Liver (tissue), 9 donors: Measurements from ENCODE around the gene ASB11. TPM values are rescaled to one million over a fixed set of nuclear protein-coding genes. Genes with fewer than 3 reads are reported as not detected.

Experiments
- DNase-seq: peaks from one replicate; pipeline ENCODE4 v3.0.0-alpha.2; 2017; ENCODE audit warnings: low spot score
- H3K27ac ChIP-seq, 2 donors: one replicate each; pipeline ENCODE4 v1.7.0; 2013; ENCODE audit warnings: inconsistent platforms in 2 of 2, low read length in 2 of 2, control low read depth in 1 of 2, low read depth in 1 of 2, mild to moderate bottlenecking in 1 of 2
- H3K27me3 ChIP-seq, 4 donors: one replicate each; pipeline versions ENCODE4 v1.6.1 to v1.7.0; 2013; ENCODE audit warnings: low read length in 3 of 4, inconsistent platforms in 1 of 4, mild to moderate bottlenecking in 1 of 4, moderate library complexity in 1 of 4; ENCODE audit not compliant: control insufficient read depth in 4 of 4, insufficient read depth in 4 of 4
- H3K36me3 ChIP-seq, 4 donors: one replicate each; pipeline versions ENCODE4 v1.6.1 to v1.7.0; 2013; ENCODE audit warnings: low read length in 3 of 4, mild to moderate bottlenecking in 3 of 4, low read depth in 1 of 4, moderate library complexity in 1 of 4; ENCODE audit not compliant: control insufficient read depth in 4 of 4, insufficient read depth in 3 of 4
- H3K4me1 ChIP-seq, 4 donors: one replicate each; pipeline versions ENCODE4 v1.6.1 to v1.7.0; 2013; ENCODE audit warnings: low read length in 3 of 4, mild to moderate bottlenecking in 3 of 4, moderate library complexity in 1 of 4; ENCODE audit not compliant: control insufficient read depth in 4 of 4, insufficient read depth in 4 of 4
- H3K4me3 ChIP-seq, 3 donors: one replicate each; pipeline versions ENCODE4 v1.6.1 to v1.7.0; 2013; ENCODE audit warnings: low read length in 3 of 3, control low read depth in 1 of 3, low read depth in 1 of 3, mild to moderate bottlenecking in 1 of 3
- H3K9ac ChIP-seq, 2 donors: one replicate each; pipeline ENCODE4 v1.7.0; 2013; ENCODE audit warnings: low read length in 2 of 2, mild to moderate bottlenecking in 2 of 2, moderate library complexity in 2 of 2, control low read depth in 1 of 2, low read depth in 1 of 2
- H3K9me3 ChIP-seq, 4 donors: one replicate each; pipeline versions ENCODE4 v1.6.1 to v1.7.0; 2013; ENCODE audit warnings: low read length in 3 of 4; ENCODE audit not compliant: control insufficient read depth in 4 of 4
- EGR1 ChIP-seq, 2 donors: IDR thresholded peaks; 2 replicates each; pipeline ENCODE4 v1.6.1; 2016 to 2018; ENCODE audit warnings: antibody characterized with exemption in 2 of 2, low read depth in 2 of 2
- FOXA1 ChIP-seq: IDR thresholded peaks from 2 replicates; pipeline ENCODE4 v1.6.1; 2016; ENCODE audit warnings: antibody characterized with exemption
- FOXA2 ChIP-seq: IDR thresholded peaks from 2 replicates; pipeline ENCODE4 v1.6.1; 2016; ENCODE audit warnings: antibody characterized with exemption
- GABPA ChIP-seq, 2 donors: IDR thresholded peaks in 1 of 2; conservative IDR thresholded peaks in 1 of 2; 2 replicates each; pipeline ENCODE4 v1.6.1; 2016; ENCODE audit warnings: antibody characterized with exemption in 2 of 2, mild to moderate bottlenecking in 1 of 2, moderate library complexity in 1 of 2
- HNF4A ChIP-seq, 2 donors: conservative IDR thresholded peaks; 2 replicates each; pipeline ENCODE4 v1.6.1; 2016; ENCODE audit warnings: antibody characterized with exemption in 2 of 2, mild to moderate bottlenecking in 2 of 2
- HNF4G ChIP-seq: IDR thresholded peaks from 2 replicates; pipeline ENCODE4 v1.6.1; 2016; ENCODE audit warnings: antibody characterized with exemption
- JUND ChIP-seq, 2 donors: IDR thresholded peaks; 2 replicates each; pipeline ENCODE4 v1.6.1; 2016; ENCODE audit warnings: antibody characterized with exemption in 2 of 2
- NR2F2 ChIP-seq: IDR thresholded peaks from 2 replicates; pipeline ENCODE4 v1.6.1; 2016; ENCODE audit warnings: antibody characterized with exemption
- RXRA ChIP-seq, 2 donors: IDR thresholded peaks; 2 replicates each; pipeline ENCODE4 v1.6.1; 2017 to 2018; ENCODE audit warnings: antibody characterized with exemption in 2 of 2, mild to moderate bottlenecking in 1 of 2
- TAF1 ChIP-seq: conservative IDR thresholded peaks from 2 replicates; pipeline ENCODE4 v1.6.1; 2016; ENCODE audit warnings: antibody characterized with exemption, mild to moderate bottlenecking
- YY1 ChIP-seq: IDR thresholded peaks from 2 replicates; pipeline ENCODE4 v1.6.1; 2016; ENCODE audit warnings: antibody characterized with exemption, mild to moderate bottlenecking
- WGBS: extraction: QIAGEN DNeasy Blood & Tissue Kit; methylation state at CpG from one replicate; pipeline ENCODE4 v1.1.7; 2013; 5-methylcytosine and 5-hydroxymethylcytosine counted together
- polyA plus RNA-seq, 2 donors: library from polyadenylated mRNA; stranded (reverse) in 1 of 2; unstranded in 1 of 2; fragments of 200-250 nt in 1 of 2; fragments of >200 nt in 1 of 2; fragmentation: Nextera tagmentation in 1 of 2; extraction: Ambion mirVana in 1 of 2; gene quantifications; one replicate each; pipeline versions ENCODE4 v1.2.1 to v1.2.3, GENCODE V29; 2013 to 2015
- total RNA-seq, 2 donors: library from RNA; depleted of rRNA; stranded (reverse); fragments of >200 nt; gene quantifications; one replicate each; pipeline ENCODE4 v1.2.3, GENCODE V29; 2014
- TF ChIP-seq, protein P1 (sequence below): IDR thresholded peaks from 2 replicates; pipeline ENCODE4 v1.6.1; 2016; ENCODE audit warnings: antibody characterized with exemption
- TF ChIP-seq, protein P2 (sequence below): IDR thresholded peaks from 2 replicates; pipeline ENCODE4 v1.6.1; 2016; ENCODE audit warnings: antibody characterized with exemption
- TF ChIP-seq, protein P3 (sequence below): fragments of 150-350 bp; IDR thresholded peaks from 2 replicates; pipeline ENCODE4 v1.5.1; 2017; ENCODE audit warnings: improper control_type of control experiment, low read depth, low read length; ENCODE audit not compliant: missing input control
- TF ChIP-seq, protein P4 (sequence below): IDR thresholded peaks from 2 replicates; pipeline ENCODE4 v1.6.1; 2016; ENCODE audit warnings: antibody characterized with exemption, mild to moderate bottlenecking
- TF ChIP-seq, protein P5 (sequence below): IDR thresholded peaks from 2 replicates; pipeline ENCODE4 v1.6.1; 2016; ENCODE audit warnings: antibody characterized with exemption
- donor health status: healthy.
- donor health status: healthy.
- donor health status: healthy.
- donor health status: healthy.
- donor health status: healthy.

The ASB11 gene
- total and polyA plus RNA-seq, 4 donors = 0.03 TPM; not detected in 3

DNA sequence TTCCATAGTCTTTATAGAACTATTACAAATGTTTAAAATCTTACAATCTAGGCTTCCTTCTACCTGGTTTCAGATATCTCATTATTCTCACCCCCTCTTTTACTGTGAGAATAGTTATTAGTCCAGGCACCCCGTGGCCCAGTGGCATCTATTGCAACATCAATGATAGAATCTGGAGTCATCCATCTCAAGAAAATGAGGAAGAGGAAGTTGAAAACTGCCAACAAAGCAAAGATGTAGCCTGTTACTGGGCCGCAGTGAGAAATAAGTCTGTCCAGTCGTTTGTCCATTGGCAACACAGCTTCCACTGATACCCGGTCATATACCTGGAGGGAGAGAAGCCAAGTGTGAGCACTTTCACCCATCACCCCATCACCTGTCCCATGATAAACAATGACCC, 6.0 kb upstream of the ASB11 start:
- Histone ChIP-seq H3K9me3 (no peaks in the 10 kb centered on the region), H3K27me3 (peaks cover 0 to 3% (median 0%) of the 10 kb centered on the region in 4 donors), H3K4me1 (no peaks in the 10 kb centered on the region), H3K36me3 (peaks cover 2 to 7% (median 4%) of the 10 kb centered on the region in 4 donors), H3K4me3 (no peak overlapping the region), H3K9ac (no peak overlapping the region), H3K27ac (no peak overlapping the region)
- 80% methylated on average over 4 of the region's 4 CpGs for WGBS
- no peak for TF ChIP-seq FOXA1
- TF ChIP-seq JUND (IDR thresholded peaks at IDR 0.05) = no peak
- TF ChIP-seq HNF4G = no peak
- no peak for TF ChIP-seq TAF1
- TF ChIP-seq EGR1 (IDR thresholded peaks at IDR 0.05; ENCODE audit: low read depth in 2 of 2) = no peak
- TF ChIP-seq, protein P1, sequence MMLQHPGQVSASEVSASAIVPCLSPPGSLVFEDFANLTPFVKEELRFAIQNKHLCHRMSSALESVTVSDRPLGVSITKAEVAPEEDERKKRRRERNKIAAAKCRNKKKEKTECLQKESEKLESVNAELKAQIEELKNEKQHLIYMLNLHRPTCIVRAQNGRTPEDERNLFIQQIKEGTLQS = no peak
- no peak for DNase-seq

DNA sequence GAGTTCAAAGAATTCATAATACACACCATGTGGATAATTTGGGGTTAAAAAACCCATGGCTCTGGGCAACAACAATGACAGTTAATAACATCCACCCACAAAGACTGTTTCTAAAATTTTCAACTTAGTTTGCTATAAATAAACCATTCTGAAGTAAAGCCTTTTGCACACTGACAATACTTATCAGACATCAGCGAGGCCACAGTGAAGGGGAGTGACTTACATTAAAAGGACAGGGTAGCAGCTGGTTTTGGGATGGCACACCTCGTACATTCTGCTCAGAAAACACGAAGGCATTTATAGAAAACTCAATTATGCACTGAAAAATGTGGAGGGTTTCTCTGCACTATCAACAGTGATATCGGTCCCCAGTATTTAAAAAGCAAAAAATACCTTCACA, 4.9 kb upstream of the ASB11 start:
- Histone ChIP-seq H3K4me3 (no peak overlapping the region), H3K36me3 (peaks cover 0 to 7% (median 3%) of the 10 kb centered on the region in 4 donors), H3K27me3 (peaks cover 0 to 3% (median 0%) of the 10 kb centered on the region in 4 donors), H3K9me3 (no peaks in the 10 kb centered on the region), H3K9ac (no peak overlapping the region), H3K27ac (no peak overlapping the region), H3K4me1 (no peaks in the 10 kb centered on the region)
- TF ChIP-seq FOXA1 = no peak
- TF ChIP-seq, protein P2, sequence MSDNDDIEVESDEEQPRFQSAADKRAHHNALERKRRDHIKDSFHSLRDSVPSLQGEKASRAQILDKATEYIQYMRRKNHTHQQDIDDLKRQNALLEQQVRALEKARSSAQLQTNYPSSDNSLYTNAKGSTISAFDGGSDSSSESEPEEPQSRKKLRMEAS = no peak
- TF ChIP-seq, protein P3, sequence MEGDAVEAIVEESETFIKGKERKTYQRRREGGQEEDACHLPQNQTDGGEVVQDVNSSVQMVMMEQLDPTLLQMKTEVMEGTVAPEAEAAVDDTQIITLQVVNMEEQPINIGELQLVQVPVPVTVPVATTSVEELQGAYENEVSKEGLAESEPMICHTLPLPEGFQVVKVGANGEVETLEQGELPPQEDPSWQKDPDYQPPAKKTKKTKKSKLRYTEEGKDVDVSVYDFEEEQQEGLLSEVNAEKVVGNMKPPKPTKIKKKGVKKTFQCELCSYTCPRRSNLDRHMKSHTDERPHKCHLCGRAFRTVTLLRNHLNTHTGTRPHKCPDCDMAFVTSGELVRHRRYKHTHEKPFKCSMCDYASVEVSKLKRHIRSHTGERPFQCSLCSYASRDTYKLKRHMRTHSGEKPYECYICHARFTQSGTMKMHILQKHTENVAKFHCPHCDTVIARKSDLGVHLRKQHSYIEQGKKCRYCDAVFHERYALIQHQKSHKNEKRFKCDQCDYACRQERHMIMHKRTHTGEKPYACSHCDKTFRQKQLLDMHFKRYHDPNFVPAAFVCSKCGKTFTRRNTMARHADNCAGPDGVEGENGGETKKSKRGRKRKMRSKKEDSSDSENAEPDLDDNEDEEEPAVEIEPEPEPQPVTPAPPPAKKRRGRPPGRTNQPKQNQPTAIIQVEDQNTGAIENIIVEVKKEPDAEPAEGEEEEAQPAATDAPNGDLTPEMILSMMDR = no peak
- TF ChIP-seq, protein P4, sequence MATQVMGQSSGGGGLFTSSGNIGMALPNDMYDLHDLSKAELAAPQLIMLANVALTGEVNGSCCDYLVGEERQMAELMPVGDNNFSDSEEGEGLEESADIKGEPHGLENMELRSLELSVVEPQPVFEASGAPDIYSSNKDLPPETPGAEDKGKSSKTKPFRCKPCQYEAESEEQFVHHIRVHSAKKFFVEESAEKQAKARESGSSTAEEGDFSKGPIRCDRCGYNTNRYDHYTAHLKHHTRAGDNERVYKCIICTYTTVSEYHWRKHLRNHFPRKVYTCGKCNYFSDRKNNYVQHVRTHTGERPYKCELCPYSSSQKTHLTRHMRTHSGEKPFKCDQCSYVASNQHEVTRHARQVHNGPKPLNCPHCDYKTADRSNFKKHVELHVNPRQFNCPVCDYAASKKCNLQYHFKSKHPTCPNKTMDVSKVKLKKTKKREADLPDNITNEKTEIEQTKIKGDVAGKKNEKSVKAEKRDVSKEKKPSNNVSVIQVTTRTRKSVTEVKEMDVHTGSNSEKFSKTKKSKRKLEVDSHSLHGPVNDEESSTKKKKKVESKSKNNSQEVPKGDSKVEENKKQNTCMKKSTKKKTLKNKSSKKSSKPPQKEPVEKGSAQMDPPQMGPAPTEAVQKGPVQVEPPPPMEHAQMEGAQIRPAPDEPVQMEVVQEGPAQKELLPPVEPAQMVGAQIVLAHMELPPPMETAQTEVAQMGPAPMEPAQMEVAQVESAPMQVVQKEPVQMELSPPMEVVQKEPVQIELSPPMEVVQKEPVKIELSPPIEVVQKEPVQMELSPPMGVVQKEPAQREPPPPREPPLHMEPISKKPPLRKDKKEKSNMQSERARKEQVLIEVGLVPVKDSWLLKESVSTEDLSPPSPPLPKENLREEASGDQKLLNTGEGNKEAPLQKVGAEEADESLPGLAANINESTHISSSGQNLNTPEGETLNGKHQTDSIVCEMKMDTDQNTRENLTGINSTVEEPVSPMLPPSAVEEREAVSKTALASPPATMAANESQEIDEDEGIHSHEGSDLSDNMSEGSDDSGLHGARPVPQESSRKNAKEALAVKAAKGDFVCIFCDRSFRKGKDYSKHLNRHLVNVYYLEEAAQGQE = no peak
- no peak for DNase-seq
- 89% methylated on average over 4 of the region's 4 CpGs for WGBS

DNA sequence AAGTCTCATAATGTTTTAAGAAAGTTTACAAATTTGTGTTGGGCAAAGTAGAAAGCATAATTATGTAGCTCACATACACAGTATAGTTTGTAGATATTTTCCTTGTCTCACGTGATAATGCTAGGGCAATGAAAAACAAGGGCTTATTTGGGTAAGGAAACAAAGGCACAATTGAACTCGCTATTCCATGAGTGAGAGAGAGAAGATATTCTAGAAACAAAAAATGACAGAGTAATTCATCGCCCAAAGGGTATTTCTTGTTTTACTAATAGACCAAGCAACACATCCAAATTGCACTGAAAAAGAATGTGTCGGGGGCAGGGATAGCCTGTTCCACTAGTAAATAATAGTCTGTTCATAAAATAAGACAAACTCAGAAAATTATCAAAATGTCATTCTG, 3.6 kb upstream of the ASB11 start:
- H3K36me3 ChIP-seq = peaks cover 0 to 7% (median 3%) of the 10 kb centered on the region in 4 donors
- no peak overlapping the region for H3K9ac ChIP-seq
- no peaks in the 10 kb centered on the region for H3K4me1 ChIP-seq
- H3K27ac ChIP-seq = no peak overlapping the region
- H3K9me3 ChIP-seq = no peaks in the 10 kb centered on the region
- no peak overlapping the region for H3K4me3 ChIP-seq
- H3K27me3 ChIP-seq = peaks cover 0 to 3% (median 0%) of the 10 kb centered on the region in 4 donors
- WGBS = over 99% methylated on average over 4 of the region's 4 CpGs
- no peak for DNase-seq
- TF ChIP-seq HNF4G (no peak), FOXA2 (no peak), NR2F2 (no peak), YY1 (no peak), GABPA (IDR thresholded peaks at IDR 0.05 in 1 of 2, conservative IDR thresholded peaks at IDR 0.05 in 1 of 2) (no peak), HNF4A (conservative IDR thresholded peaks at IDR 0.05) (no peak), RXRA (IDR thresholded peaks at IDR 0.05) (no peak)
- TF ChIP-seq, protein P5, sequence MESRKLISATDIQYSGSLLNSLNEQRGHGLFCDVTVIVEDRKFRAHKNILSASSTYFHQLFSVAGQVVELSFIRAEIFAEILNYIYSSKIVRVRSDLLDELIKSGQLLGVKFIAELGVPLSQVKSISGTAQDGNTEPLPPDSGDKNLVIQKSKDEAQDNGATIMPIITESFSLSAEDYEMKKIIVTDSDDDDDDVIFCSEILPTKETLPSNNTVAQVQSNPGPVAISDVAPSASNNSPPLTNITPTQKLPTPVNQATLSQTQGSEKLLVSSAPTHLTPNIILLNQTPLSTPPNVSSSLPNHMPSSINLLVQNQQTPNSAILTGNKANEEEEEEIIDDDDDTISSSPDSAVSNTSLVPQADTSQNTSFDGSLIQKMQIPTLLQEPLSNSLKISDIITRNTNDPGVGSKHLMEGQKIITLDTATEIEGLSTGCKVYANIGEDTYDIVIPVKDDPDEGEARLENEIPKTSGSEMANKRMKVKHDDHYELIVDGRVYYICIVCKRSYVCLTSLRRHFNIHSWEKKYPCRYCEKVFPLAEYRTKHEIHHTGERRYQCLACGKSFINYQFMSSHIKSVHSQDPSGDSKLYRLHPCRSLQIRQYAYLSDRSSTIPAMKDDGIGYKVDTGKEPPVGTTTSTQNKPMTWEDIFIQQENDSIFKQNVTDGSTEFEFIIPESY = no peak
- TF ChIP-seq, protein P4 = no peak
